Measurements from ENCODE around the gene LRFN3.

DNA sequence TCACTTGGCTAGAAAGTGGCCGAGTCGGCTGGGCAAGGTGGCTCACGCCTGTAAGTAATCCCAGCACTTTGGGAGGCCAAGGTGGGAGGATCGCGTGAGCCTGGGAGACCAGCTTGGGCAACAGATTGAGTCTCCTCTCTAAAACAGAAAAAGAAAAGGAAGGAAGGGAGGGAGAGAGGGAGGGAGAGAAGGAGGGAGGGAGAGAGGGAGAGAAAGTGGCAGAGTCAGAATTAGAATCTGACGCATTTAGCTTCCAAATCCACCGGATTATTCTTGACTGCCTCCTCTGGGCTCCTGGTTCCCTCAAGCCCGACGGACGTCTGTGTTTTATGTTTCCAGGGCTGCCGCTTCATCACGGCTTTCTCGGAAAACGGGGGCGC is 22.5 kb downstream of the LRFN3 start:
- no peak for TF ChIP-seq POLR2A (IDR thresholded peaks at IDR 0.05; ENCODE audit: low read depth, low read length)
- TF ChIP-seq POLR2AphosphoS5 (IDR thresholded peaks at IDR 0.05; ENCODE audit: low read depth, low read length) = no peak
- no peak for TF ChIP-seq TAF1 (IDR thresholded peaks at IDR 0.05; ENCODE audit: low read depth, low read length)
- TF ChIP-seq PAX5 (IDR thresholded peaks at IDR 0.05; ENCODE audit: insufficient read depth, low read length, severe bottlenecking) = no peak
